HG03064 (cell line): ENCODE results near the gene AKNA.

ENCODE experiments used
- ATAC-seq: cut with Tn5 transposase; IDR thresholded peaks from one replicate; pipeline ENCODE4 v1.9.1; 2021; ENCODE audit warnings: low read depth; ENCODE audit not compliant: unreplicated experiment

Gene AKNA

DNA sequence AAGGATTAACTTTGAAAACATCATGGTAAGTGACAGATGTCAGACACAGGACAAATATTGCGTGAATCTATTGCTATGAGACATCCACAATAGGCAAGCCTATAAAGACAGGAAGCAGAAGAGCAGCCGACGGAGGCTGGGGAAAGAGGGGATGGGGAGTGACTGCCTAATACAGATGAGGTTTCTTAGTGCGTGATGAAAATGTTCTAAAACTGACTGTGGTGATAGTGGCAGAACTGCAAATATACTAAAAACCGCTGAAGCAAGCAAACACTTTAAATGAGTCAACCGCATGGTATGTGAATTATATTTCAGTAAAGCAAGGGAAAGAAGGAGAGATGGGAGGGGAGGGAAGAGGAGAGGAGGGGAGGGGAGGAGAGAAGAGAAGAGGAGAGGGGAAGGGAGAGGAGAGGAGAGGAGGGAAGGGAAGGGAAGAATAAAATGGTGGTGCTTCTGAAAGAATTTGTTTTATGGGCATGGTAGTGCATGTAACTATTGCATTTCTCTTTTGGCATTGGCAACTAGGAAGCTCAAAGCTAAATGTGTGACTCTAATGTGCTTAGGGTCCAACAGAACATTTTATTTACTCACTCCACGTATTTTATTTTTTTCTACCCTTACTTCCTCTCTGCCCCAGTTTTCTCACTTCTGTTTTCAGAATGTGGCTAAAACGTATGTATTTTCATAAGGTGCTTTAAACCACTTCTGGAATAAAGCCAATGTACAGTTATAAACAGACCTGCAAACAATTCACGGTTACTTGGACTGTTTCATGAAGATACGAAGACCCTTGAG, 21.3 kb downstream of the AKNA start:
- peak; percentile 45 for ATAC-seq

DNA sequence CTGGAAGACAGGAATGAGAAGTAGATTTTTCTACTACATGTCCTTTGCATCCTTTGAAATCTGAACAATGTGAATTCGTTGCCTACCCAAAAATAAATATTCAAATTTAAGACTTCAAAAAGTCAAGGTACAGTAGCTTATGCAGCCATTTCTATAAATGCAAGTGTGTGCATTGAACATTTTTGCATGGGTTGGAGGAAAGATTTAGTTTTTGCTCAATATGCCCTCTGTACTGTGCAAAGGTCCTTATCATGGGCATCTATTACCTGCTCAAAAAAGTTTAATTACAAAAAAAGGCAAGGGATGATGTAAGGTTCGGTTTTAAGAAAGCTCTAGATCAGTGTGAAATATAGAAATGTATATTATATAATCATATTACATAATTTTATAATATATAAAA, 22.6 kb downstream of the AKNA start:
- no peak for ATAC-seq

GRCh38 chr9:114364134-114365041, 23.4 kb downstream of the AKNA start:
- no peak for ATAC-seq

- no peak for ATAC-seq
Observed at GRCh38 chr9:114363424-114363823, 24.4 kb downstream of the AKNA start.

DNA sequence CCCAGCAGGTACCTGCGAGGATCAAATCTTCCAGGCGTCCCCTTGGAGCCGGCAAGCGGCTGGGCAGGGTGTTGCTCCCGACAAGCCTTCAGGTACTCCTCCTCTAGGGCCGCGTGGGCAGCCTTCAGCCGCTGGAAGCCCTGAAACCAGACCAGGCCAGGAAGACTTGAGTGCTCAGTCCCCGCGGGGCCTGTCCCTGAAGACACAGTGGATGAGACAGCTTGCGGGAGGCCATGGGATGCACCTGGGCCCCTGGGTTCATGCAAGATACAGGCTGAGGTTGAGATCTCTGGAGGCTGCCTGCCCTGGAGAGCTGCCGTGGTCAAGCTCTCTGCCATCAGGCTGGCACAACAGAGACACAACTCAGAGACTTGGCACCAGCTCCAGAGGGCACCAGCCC, 25.4 kb downstream of the AKNA start:
- no peak for ATAC-seq

GRCh38 chr9:114361542-114361941, 26.2 kb downstream of the AKNA start:
- no peak for ATAC-seq

GRCh38 chr9:114359801-114360200, 28.0 kb downstream of the AKNA start:
- ATAC-seq: no peak

- no peak for ATAC-seq
Observed at GRCh38 chr9:114357911-114358328, 29.9 kb downstream of the AKNA start.

DNA sequence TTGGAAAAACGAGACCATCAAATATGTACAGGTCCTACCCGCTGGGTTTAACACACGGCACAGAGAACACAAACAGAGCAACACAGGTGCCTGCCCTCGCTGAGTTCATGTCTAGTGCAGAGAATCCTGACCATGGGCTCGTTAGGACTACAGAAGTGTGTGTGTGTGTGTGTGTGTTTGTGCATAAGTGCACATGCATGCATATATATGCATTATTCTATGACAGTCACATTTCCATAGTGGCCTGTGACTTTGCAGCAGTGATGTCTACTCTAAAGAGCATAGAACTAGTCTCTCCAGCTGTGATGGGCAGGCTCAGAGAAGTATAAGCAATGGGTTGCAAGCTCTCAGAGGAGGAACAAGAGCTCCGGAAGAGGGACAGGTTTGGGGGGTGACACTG, 30.4 kb downstream of the AKNA start:
- no peak for ATAC-seq

DNA sequence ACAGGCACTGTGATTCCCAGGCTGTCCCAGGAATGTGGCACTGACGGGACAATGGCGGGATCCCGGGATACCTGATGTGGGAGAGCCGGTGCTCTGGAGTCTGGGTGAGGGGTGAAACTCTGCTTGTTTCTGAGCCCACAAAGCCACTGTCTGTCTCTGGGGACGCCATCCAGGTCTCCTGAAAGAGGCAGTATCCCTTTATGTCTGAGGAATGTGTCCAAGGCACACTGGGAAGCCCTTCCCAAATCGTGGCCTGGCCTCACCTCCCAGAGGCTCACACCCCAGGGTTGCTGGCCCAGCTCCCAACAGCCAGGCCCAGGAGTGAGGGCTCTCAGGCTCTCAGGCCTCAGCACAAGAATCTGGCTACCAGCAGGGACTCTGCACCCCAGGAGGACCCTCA, 31.0 kb downstream of the AKNA start:
- no peak for ATAC-seq

GRCh38 chr9:114355821-114356220, 32.0 kb downstream of the AKNA start:
- ATAC-seq: no peak

GRCh38 chr9:114351932-114352331, 35.9 kb downstream of the AKNA start:
- ATAC-seq: no peak

DNA sequence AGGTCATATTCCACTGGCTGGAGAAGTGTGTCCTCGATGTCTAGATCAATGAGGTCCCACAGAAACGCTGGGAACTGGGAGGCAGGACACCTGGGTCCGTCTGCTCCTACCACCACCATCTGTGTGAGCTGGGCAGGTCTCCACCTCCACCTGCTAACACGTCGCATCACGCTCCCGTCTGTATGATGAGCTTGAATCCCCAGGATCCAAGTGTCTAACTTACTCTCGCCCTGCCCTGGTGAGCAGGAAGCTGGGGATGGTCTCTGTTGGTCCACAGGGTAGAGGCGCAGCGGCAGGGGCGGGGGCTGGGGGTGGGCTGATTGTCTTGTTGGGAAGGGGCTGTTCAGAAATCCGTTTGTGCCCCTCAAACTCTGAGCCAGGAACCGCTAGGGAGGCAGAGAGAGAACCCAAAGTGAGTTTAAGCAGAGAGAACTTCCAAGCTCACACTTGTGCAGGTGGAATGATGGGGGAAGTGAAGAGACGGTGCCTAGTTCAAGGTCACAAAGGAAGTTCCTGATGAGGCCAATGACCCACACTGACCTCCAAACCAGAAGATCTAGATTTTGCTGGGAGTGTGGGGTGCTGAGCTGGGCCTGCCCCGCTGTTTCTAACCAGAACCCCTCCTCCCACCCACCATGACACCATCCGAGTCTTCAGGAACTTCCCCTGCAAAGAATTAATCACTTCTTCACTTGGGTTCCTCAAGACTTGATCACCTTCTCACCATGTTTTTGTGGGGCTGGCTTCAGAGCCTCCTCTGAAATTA, 37.0 kb downstream of the AKNA start:
- ATAC-seq: no peak

- no peak for ATAC-seq
Observed at GRCh38 chr9:114349713-114350480, 37.9 kb downstream of the AKNA start.

DNA sequence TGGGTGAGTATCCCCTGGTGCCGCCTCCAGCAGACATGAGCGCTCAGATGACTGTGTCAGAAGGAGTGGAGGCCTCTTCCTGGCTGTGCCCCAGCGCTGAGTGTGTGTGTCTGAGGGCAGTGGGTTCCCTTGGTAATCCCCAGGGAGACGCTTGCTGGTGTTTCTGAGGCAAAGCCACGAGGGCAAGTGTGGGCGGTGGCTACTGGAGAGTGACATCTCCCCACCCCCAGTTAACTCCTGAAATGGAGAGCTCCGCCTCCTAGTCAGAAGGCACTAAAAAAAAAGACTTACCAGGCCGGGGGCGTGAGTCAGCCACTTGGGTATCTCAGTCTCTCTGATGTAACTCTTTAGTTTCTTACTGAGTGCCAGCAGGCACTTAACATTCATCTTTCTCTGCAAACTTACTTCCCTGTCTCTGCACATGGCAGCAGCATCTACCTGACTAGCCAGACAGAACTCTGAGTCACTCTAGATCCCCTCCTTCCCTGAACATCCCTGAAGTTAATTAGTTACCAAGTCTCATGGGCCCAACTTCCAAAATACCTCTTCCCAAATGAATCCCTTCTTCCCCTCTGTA, 38.8 kb downstream of the AKNA start:
- ATAC-seq: peak; percentile 90

GRCh38 chr9:114348261-114348905, 39.4 kb downstream of the AKNA start:
- ATAC-seq: no peak

GRCh38 chr9:114347675-114348074, 40.1 kb downstream of the AKNA start:
- no peak for ATAC-seq

GRCh38 chr9:114346146-114346545, 41.6 kb downstream of the AKNA start:
- no peak for ATAC-seq

GRCh38 chr9:114345493-114346065, 42.2 kb downstream of the AKNA start:
- no peak for ATAC-seq
